Activated CD4-positive, alpha-beta T cell treated with anti-CD3 and anti-CD28 coated beads, Interleukin-2, Interleukin-4, amounts not matched to agents 100 ng/mL and 50 ng/mL, durations not matched to agents 16 hours and 8 hours (primary cell): ENCODE results near the gene EBLN2.

Source experiments
- DNase-seq: peaks from one replicate; pipeline ENCODE4 v3.0.0-alpha.2; 2020; ENCODE audit warnings: low spot score

The EBLN2 gene

DNA sequence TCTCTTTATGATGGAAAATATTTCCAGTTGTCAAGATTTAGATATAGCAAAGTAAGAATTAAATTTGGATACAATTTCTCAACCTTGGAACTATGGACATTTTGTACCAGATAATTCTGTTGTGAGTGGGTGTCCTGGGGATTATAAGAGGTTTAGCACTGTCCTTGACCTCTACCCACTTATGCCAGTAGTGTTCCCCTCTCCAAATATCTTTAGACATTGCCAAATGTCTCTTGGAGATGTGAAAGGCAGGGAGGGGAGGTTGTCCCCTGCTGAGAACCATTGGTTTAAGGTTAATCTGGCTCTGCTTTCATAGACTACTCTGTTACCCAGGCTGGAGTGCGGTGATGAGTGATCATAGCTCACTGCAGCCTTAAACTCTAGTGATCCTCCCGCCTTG lies at the start of gene EBLN2:
Gene EBLN2 (plus strand): TSS at position 244 of the 400 bp plus-strand sequence. CDS start 423 bp downstream, outside the sequence.
- DNase-seq = no peak

DNA sequence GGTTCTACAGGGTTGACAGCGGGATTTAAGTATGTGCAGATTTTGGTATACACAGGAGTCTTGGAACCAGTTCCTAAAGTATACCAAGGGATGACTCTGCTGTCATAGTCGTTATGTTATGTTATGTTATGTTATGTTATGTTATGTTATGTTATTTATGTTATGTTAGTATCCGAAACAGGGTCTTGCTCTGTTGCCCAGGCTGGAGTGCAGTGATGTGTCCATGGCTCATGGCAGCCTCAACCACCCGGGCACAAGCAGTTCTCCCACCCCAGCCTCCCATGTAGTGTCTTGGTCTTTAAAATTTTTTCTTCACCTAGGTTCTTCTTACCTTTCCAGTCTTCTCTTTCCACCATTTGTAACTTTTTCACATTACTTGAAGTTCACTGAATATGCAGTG lies 43.2 kb upstream of the EBLN2 start:
- DNase-seq = no peak

DNA sequence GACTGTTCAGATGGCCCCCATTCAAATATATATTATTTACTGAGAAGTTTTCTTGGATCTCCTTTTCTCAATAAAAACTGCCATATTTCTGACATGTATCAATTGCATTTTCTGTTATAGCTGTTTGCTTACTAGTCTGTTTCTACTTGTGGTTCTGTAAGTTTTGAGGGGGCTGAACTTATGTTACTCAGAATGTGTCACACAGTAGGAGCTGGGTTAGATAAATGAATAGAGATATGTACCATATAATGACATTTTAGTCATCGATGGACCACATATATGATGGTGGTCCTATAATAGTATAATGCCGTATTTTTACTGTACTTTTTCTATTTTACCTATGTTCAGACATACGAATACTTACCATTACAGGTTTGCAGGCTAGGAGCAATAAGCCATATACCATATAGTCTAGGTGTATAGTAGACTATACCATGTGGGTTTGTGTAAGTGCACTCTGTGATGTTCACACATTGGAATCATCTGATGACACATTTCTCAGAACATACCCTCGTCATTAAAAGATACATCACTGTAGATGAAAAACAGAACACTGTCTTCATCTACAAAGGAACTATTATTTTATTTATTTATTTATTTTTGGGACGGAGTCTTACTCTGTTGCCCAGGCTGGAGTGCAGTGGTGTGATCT lies 42.5 kb upstream of the EBLN2 start:
- DNase-seq = no peak

DNA sequence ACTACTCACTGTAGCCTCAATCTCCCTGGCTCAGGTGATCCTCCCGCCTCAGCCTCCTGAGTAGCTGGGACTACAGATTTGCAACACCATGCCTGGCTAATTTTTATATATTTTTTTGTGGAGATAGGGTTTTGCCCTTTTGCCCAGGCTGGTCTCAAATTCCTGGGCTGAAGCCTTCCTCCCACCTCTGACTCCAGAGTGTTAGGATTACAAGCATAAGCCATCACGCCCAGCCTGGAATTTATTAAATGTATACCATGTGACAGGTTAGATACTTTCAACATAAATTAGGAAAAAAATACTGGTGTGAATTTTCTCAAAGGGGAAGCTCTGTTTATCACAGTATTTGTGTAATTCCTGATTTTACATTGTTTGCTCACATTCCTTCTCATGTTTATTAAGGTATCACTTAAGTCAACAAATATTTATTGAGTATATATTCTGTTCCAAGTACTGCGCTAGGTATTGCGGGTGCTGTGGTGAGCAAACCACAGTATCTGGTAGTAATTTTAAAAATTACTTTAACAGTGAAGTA lies 40.1 kb upstream of the EBLN2 start:
- DNase-seq = no peak

DNA sequence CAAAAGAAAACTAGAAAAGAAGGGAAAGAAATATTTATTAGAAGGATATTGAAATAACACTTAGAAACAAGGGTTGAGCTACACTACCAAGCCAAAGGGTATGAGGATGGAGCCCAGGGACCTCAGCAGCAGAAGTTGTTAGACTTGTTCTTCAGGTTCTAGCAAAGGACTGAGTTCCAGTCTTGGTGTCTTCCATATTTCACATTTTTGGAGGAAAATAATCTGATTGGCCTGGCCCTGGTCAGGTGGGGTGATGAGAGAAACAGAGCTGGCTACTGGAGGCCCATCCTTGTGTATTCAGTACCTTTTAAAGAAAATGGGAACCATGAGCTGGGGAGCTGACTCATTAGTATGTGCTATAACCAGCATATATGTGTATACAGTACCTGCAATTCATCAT lies 36.6 kb upstream of the EBLN2 start:
- DNase-seq = no peak

DNA sequence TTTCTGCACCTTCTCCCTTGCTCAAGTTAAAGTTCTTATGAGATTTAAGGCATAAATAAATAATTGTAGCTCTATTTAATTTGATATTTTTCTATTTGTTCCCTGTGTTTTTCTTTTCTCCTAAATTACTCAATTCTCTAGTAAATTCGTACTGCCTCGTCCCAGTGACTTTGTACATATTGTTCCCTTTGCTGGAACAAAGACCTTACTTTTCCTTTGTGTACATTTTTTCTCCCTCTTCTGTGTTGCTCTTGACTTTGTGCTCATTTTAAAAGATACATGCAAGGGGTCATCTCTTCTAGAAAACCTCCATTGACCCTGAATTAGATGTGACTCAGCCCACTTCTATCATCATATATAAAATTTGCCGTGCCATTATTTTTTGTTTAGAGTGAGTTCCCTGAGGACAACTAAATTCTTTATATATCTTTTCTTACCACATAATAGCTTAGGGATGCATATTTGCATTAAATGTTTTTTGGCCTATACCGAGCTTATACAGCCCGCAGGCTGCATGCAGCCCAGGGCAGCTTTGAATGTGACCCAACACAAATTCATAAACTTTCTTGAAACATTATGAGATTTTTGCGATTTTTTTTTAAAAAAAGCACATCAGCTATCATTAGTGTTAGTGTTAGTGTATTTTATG lies 35.2 kb upstream of the EBLN2 start:
- no peak for DNase-seq

DNA sequence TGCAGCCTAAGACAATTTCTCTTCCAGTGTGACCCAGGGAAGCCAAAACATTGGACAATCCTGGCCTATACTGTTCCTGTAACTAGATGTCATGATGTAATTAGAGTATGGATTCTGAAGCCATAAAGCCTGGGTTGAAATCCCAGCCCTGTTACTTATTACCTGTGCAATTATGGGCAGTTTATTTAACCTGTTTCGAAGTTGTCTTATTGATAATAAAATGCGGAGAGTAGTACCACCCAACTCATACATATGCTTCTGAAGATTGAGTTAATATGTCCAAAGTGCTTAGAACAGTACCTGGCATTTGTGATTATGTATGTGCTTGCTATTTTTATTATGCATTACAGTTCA lies 34.7 kb upstream of the EBLN2 start:
- no peak for DNase-seq

DNA sequence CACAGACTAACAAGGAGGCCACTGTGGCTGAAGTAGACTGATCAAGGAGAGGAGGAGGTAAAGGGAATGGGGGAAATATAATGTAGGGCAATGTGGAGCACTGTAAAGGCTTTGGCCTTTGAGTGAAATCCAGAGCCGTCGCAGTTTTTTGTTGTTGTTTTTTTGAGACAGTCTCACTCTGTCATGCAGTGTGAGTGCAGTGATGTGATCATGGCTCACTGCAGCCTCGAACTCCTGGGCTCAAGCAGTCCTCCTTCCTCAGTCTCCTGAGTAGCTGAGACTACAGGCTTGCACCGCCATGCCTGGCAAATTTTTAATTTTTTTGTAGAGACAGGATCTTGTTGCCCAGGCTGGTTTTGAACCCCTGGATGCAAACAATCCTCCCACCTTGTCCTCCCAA lies 32.7 kb upstream of the EBLN2 start:
- DNase-seq = no peak

DNA sequence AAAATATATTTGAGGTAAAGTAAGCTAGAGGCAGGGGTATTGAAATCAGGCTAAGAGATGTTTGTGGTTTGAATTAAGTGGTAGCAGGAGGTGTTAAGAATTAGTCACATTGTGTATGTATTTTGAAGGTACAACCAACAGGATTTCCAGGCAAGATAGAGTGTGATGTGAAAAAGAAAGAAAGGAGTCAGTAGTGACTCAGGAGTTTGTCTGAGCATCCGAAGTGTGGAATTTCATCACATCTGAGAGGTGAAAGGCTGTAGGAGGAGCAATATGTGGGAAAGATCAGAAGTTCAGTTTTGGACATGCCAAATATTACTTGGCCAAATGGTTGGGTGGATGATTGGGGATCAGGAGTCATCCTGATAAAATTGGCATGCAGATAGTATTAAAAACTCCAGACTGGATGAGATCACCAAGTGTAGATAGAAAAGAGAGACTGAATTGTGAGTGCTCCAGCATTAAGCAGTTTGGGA lies 32.1 kb upstream of the EBLN2 start:
- peak; percentile 72 for DNase-seq

DNA sequence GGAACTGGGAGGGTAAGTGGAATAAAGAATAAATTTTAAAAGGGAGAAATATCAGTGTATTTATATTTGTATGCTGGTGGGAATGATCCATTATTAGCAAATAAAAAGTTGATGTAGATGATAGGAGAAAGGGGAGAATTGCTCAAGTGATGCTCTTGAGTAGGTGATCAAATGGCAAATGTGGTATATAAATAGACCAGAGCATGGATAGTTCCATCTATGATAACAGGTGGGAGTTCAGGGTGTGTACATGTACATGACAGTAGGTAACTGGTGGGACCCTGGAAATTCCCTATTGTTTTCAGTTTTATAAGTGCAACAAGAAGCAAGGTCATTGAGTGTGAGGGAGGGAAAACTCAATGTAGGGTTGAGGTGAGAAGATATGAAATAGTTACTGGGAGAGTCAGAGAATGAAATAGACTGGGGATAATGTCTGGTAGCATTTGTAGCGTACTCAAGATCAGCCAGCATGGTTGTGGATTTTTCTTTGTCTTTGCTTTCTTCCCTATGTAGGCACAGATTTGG lies 31.3 kb upstream of the EBLN2 start:
- DNase-seq = no peak

DNA sequence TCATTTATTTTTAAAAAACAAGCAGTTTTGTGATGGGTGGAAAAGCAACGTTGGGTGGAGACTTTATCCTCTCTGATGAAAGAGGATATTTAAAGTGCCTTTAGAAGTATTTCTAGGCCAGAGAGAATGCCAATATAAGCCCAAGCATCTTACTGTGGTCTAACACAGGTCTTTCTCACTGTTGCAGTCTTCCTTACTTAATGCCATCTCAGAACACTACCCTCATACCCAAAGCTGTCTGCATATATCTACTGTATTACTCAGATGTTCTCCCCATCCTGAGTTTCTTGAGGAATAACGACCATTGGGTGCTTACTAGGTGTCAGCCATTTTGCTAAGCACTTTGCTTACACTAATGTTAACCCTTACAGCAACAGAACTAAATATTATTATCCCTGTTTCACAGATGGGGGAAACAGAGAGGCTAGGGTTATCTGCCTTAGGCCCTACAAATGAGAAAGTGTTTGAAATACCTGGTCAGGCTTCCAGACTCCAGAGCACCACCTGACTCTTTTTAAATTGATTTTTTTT lies 29.8 kb upstream of the EBLN2 start:
- DNase-seq = no peak

DNA sequence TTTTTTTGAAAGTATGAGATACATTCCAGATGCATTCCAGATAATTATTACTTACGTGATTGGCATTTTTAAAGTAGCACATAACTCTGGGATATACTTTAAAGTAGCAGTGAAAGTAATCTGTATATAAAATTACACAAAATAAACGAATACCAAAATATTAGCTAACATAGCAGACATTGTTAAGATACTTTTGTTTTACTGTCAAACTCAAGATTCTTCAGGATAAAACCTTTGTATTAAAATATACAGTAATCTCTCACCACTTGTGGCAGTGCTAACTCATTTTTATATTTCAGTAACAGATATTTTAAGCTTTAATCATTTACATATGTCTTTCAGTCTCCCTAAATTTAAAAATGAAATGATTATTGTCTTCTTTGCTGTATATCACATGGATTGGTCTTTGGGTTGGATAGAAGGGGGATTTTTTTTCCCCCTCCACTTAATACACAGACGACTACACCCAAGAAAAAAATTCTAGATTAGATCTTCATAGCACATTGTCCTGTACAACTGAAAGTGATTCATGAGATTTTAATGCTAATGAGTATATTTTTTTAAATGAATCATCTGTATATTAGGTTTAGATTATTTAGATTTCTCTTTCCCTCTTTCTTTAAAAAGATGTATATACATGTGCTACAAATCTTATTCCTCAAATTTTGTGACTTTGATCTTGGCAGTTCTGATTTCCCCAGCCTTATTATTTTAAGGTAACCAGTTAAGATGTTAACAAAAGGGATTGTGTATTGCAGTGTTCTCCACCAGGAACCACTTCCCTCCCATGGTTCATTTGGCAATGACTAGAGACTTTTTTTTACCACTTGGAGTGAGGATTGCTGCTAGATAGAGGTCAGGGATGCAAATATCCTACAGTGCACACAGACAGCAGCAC lies 24.5 kb upstream of the EBLN2 start:
- no peak for DNase-seq

DNA sequence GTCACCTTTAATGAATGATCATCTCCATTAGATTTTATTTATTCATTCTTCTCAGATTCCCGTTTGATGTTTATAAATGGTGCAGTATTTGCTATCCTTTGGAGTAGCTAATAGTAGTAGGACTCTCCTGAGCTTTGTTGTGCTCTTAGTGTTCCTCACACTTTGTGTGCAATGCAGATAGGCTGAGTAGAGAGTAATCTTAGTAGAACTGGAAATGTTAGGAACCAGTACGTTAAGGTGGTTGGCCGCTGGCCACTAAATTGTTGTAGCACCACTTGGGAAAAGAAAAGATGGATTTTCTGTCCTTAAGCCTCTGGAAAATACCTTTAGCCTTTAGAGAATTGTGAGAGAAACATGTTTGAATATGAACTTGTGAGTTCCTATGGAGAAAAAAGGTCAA lies 19.9 kb upstream of the EBLN2 start:
- DNase-seq = no peak

DNA sequence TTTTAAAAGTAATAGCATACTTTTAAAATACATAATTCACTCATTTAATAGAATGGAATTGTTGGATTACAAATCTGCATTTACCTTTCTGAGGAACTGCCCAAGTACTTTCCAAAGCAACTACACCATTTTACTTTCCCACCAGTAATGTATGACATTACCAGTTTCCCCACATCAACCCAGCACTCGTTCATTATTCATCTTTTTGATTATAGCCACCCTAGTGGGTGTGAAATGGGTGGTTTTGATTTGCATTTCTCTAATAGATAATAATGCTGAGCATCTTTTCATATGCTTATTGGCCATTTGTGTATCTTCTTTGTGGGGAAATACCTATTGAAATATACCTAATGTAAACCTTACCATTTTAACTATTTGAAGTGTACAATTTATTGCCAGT lies 18.0 kb upstream of the EBLN2 start:
- DNase-seq = no peak

DNA sequence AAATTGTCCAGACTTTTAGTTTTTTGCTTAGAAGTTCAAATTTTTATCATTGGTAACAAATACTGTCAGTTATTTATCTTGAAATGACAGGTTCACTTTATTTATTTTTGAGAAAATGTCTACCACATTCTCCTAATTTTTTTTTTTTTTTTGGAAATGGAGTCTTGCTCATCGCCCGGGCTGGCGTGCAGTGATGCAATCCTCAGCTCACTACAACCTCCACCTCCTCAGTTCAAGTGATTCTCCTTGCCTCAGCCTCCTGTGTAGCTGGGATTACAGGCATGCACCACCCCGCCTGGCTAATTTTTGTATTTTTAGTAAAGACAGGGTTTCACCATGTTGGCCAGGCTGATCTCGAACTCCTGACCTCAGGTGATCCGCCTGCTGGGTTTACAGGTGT lies 16.1 kb upstream of the EBLN2 start:
- DNase-seq = no peak

DNA sequence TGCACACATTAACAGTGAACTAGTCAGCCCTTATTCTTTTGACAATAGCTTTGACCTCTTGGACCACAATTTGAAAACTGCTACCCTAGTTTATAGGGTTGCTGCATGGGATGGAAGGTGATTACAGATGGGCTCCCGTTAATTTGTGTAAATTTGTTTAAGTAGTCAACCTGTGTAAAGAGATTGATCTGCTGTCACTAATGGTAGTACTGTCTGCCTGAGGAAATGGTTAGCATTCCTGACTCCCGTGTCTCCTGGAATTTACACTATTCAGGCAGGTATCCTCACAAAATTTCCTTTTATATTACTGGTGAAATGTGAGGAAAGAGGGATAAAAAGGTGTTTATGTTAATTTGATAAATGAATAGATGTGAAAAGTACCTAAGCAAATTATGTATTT lies 15.3 kb upstream of the EBLN2 start:
- DNase-seq = no peak

DNA sequence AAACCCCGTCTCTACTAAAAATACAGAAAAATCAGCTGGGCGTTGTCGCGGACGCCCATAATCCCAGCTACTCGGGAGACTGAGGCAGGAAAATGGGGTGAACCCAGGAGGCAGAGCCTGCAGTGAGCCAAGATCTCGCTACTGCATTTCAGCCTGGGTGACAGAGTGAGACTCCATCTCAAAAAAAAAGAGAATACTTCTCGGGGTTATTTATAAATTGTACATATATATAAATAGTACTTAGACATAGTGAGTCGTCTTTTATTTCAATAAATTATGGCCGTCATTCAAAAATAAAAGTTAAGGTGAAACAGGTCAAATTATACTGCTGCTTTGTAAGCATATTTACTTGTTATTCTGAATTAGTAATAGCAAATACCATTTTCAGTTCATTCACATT lies 12.1 kb upstream of the EBLN2 start:
- no peak for DNase-seq

DNA sequence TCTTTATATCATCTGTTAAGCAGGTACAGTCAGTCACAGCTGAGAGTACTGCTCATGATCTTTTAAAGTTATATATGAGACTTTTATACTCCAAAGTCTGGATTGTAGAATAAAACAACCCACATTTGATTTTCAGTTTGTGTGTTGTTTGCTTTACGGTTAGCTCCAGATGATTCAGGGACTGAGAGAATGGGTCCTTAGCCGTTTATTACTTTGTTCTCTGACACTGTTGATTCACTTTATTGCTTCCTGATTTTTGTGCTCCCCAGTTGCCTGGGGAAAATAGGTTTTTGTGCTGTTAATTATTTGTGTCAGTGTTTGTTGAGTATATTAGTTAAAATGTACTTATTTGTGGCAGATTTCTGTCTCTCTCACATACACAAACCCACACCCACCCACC lies 8.6 kb upstream of the EBLN2 start:
- no peak for DNase-seq

DNA sequence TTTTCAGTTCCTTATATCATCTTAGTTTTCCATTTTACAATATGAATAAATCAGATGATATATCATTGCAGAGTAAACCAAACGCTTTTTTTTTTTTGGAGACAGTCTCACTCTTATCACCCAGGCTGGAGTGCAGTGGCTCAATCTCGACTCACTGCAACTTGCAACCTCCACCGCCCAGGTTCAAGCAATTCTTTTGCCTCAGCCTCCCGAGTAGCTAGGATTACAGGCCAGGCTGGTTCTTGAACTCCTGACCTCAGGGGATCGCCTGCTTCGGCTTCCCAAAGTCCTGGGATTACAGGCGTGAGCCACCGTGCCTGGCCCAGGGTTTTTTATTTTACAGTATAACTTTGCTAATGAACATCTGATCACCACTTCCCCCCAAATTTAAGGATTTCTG lies 5.9 kb upstream of the EBLN2 start:
- DNase-seq = no peak

DNA sequence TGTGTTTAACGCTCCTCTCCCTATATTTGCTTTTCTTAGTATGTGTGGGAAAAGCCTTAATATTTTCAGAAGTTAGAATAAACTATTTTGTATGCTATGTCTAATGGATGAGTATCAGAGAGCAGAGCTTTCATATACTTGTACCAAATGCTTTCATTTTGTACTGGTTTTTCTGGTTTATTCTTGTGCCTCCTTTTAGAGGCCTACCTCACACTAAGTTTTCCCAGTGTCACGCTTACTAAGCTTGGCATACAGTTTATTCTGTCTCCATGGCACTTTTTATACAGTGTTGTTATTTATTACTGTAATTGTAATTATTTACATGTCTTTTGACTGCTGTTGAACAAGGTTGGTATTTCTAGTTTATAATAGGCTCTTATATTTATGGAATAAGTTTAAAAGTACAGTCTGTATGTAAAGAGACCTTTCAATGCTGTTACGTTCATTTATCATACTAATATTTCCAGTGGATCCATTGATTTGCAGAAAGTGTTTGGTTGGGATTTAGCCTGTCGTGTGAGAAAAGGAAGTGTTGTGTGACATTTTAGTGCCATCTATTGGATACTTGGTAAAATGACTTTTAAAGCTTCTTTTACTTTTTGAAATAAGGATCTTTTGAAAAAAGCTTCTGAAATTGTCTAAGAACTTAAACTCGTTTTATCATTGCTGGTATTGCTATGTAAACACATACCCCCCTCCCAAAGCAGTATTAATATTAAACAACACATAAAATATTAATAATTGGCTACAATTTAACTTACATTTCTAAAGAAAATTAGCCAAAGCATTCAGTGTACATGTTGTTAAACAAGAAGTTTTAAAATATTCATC lies 5.2 kb upstream of the EBLN2 start:
- peak; percentile 24 for DNase-seq

DNA sequence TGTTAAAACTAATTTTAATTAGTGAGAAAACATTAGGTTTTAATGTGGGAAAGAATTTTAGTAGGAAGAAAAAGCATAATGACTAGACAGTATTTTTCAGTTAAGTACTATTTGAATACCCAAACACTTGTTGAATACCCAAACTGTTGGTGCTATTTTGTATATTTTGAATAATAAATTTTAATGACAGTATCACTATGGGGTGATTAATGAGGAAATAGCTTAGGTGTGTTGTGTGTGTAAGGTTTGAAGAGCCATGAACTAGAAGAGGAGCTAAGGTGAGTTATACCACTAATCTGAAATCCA lies 4.7 kb upstream of the EBLN2 start:
- DNase-seq = no peak

DNA sequence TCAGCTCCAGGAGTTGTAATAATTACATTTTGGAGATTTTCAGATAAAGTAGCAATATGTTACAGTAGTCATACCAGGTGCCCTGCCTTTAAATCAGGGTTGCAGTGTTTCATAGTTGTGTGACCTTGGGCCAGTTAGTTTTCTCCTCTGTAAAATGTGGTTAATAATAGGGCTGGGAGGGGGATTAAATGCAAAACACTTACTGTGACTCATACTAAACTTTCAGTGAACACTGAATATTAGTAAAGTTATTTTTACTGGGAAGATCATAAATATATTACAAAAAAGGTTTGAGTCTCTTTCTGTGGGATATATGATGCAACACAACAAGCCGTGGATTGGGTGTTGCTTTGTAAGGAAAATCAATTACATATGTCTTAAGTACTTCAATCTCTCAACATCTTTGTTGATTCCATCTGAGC lies 1.1 kb upstream of the EBLN2 start:
- DNase-seq = no peak
